ENCODE data around the gene PTGFRN.
A peak's percentile ranks its signal among the peaks of the same experiment; 100 is the strongest.

PTGFRN gene

DNA sequence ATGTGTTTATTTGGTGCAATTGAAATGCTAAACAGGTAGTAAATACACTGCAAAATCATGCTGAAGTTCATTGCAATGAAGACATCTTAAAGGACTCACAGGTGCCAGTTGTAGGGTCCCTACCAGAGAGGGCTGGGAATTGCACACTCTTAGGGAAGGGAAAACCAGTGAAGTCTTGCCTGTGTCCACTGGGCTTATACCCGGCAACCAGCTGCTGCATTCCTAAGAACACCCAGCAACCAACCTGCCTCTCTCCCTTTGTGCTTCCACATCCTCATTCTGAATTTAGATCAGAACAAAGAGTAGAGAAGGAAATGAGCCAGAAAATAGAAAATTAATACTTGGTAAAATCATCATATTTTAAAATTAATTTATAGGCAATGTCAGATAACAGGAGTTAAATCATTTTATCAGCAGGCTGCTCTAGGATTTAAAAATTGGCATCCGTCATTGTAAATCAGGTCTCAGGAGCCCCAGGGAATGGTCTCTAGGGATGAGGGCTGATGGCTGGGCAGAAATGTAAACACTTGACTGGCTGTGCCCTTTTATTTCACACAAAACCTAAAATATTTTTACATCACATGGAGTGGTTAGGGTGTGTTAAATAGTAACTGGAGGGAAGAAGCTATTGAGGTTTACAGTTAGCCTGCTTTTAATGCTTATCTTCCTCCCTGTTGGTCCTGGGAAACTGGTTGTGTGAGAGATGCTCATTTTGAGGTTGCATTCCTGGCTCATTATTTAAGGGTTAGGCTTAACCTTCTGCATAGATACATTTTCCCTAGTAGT, 31.3 kb downstream of the PTGFRN start:
- TF ChIP-seq, protein P1, sequence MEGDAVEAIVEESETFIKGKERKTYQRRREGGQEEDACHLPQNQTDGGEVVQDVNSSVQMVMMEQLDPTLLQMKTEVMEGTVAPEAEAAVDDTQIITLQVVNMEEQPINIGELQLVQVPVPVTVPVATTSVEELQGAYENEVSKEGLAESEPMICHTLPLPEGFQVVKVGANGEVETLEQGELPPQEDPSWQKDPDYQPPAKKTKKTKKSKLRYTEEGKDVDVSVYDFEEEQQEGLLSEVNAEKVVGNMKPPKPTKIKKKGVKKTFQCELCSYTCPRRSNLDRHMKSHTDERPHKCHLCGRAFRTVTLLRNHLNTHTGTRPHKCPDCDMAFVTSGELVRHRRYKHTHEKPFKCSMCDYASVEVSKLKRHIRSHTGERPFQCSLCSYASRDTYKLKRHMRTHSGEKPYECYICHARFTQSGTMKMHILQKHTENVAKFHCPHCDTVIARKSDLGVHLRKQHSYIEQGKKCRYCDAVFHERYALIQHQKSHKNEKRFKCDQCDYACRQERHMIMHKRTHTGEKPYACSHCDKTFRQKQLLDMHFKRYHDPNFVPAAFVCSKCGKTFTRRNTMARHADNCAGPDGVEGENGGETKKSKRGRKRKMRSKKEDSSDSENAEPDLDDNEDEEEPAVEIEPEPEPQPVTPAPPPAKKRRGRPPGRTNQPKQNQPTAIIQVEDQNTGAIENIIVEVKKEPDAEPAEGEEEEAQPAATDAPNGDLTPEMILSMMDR (IDR thresholded peaks at IDR 0.05; ENCODE audit: low read length) = no peak
- TF ChIP-seq EZH2 (optimal IDR thresholded peaks at IDR 0.05; ENCODE audit: low read depth, low read length) (no peak), EZH2phosphoT487 (IDR thresholded peaks at IDR 0.05; ENCODE audit: low read length) (no peak)
- DNase-seq = no peak
- H3K27ac ChIP-seq (ENCODE audit: low read length) = no peak overlapping the region

DNA sequence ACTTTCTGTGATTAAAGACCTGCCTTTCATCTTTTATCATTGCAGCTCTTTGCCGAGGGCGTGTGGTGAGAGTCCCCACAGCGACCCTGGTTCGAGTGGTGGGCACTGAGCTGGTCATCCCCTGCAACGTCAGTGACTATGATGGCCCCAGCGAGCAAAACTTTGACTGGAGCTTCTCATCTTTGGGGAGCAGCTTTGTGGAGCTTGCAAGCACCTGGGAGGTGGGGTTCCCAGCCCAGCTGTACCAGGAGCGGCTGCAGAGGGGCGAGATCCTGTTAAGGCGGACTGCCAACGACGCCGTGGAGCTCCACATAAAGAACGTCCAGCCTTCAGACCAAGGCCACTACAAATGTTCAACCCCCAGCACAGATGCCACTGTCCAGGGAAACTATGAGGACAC, 32.0 kb downstream of the PTGFRN start:
- Histone ChIP-seq H3F3A (ENCODE audit: insufficient read depth, low read length) (no peaks in the 10 kb centered on the region), H3K36me3 (replicated peaks; ENCODE audit: insufficient read depth, low read length) (no peaks in the 10 kb centered on the region), H3K27me3 (replicated peaks; ENCODE audit: insufficient read depth, low read length) (no peaks in the 10 kb centered on the region), H3K9ac (ENCODE audit: low read length) (no peak overlapping the region), H3K79me2 (ENCODE audit: low read length) (no peaks in the 10 kb centered on the region), H2AFZ (ENCODE audit: low read length) (no peak overlapping the region), H3K27ac (ENCODE audit: low read length) (no peak overlapping the region), H3K4me2 (ENCODE audit: low read depth, low read length) (no peak overlapping the region), H3K9me2 (replicated peaks; ENCODE audit: insufficient read depth, low read length) (no peaks in the 10 kb centered on the region), H3K9me3 (replicated peaks; ENCODE audit: insufficient read depth, low read length) (no peaks in the 10 kb centered on the region), H4K20me1 (ENCODE audit: insufficient read depth, low read length) (no peaks in the 10 kb centered on the region), H3K4me1 (ENCODE audit: low read length) (no peaks in the 10 kb centered on the region), H3K4me3 (ENCODE audit: low read length) (no peak overlapping the region)
- no peak for DNase-seq
- no peak for TF ChIP-seq EZH2phosphoT487 (IDR thresholded peaks at IDR 0.05; ENCODE audit: low read length)
- TF ChIP-seq EZH2 (optimal IDR thresholded peaks at IDR 0.05; ENCODE audit: low read depth, low read length) = no peak
- TF ChIP-seq, protein P1 (IDR thresholded peaks at IDR 0.05; ENCODE audit: low read length) = no peak

More for the DNA sequence above, 31.3 kb downstream of the PTGFRN start:
- no peak overlapping the region for H3K4me2 ChIP-seq (ENCODE audit: low read depth, low read length)
- no peaks in the 10 kb centered on the region for H3K27me3 ChIP-seq (replicated peaks; ENCODE audit: insufficient read depth, low read length)
- H3K4me1 ChIP-seq (ENCODE audit: low read length) = no peaks in the 10 kb centered on the region
- no peaks in the 10 kb centered on the region for H3K9me2 ChIP-seq (replicated peaks; ENCODE audit: insufficient read depth, low read length)
- H2AFZ ChIP-seq (ENCODE audit: low read length) = no peak overlapping the region
- H3F3A ChIP-seq (ENCODE audit: insufficient read depth, low read length) = no peaks in the 10 kb centered on the region
- no peaks in the 10 kb centered on the region for H3K36me3 ChIP-seq (replicated peaks; ENCODE audit: insufficient read depth, low read length)
- H3K9ac ChIP-seq (ENCODE audit: low read length) = no peak overlapping the region
- H3K9me3 ChIP-seq (replicated peaks; ENCODE audit: insufficient read depth, low read length) = no peaks in the 10 kb centered on the region
- no peaks in the 10 kb centered on the region for H4K20me1 ChIP-seq (ENCODE audit: insufficient read depth, low read length)
- no peaks in the 10 kb centered on the region for H3K79me2 ChIP-seq (ENCODE audit: low read length)
- H3K4me3 ChIP-seq (ENCODE audit: low read length) = no peak overlapping the region

DNA sequence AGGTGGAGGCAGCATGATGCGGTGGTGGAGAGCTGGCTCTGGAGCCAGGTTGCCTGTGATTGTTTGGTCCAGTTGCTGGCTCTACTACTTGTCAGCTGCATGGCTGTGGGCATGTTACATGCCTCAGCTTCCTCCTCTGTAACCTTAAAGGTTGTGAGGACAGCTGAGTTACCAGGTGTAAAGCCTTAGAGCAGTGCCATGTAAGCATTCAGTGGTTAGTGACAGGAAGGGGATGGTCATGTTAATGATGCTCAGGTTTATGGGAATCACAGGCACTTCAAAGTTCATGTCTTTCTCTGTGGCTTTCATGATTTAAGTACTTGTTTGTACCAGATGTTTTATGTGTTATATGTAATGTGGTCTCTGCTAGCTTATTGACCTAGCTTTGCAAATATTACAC, 32.6 kb downstream of the PTGFRN start:
- no peaks in the 10 kb centered on the region for H3F3A ChIP-seq (ENCODE audit: insufficient read depth, low read length)
- H3K4me1 ChIP-seq (ENCODE audit: low read length) = no peaks in the 10 kb centered on the region
- H4K20me1 ChIP-seq (ENCODE audit: insufficient read depth, low read length) = no peaks in the 10 kb centered on the region
- H2AFZ ChIP-seq (ENCODE audit: low read length) = no peak overlapping the region
- H3K4me2 ChIP-seq (ENCODE audit: low read depth, low read length) = no peak overlapping the region
- H3K9me2 ChIP-seq (replicated peaks; ENCODE audit: insufficient read depth, low read length) = no peaks in the 10 kb centered on the region
- H3K4me3 ChIP-seq (ENCODE audit: low read length) = no peak overlapping the region
- TF ChIP-seq EZH2phosphoT487 (IDR thresholded peaks at IDR 0.05; ENCODE audit: low read length) (no peak), EZH2 (optimal IDR thresholded peaks at IDR 0.05; ENCODE audit: low read depth, low read length) (no peak)
- TF ChIP-seq, protein P1 (IDR thresholded peaks at IDR 0.05; ENCODE audit: low read length) = no peak
- no peaks in the 10 kb centered on the region for H3K27me3 ChIP-seq (replicated peaks; ENCODE audit: insufficient read depth, low read length)
- H3K27ac ChIP-seq (ENCODE audit: low read length) = no peak overlapping the region
- no peak overlapping the region for H3K9ac ChIP-seq (ENCODE audit: low read length)
- no peaks in the 10 kb centered on the region for H3K36me3 ChIP-seq (replicated peaks; ENCODE audit: insufficient read depth, low read length)
- H3K9me3 ChIP-seq (replicated peaks; ENCODE audit: insufficient read depth, low read length) = no peaks in the 10 kb centered on the region
- no peaks in the 10 kb centered on the region for H3K79me2 ChIP-seq (ENCODE audit: low read length)
- peak; percentile 72 for DNase-seq
